A673 (cell line): ENCODE results near the gene GNG11. TPM values are rescaled to one million over a fixed set of nuclear protein-coding genes. Genes with fewer than 3 reads are reported as not detected.

Experiments used
- BruUV-seq: library from RNA; stranded (reverse); fragments of 400-500 nt; replicated peaks from 2 replicates; lab custom pipeline; 2021; lab: Mats Ljungman, UMichigan
- CTCF ChIA-PET: fragments of 300-600 bp; sonication (Branson Sonifier 250); formaldehyde crosslinking; loops from one replicate; lab custom pipeline; 2022; ENCODE audit warnings: antibody characterized with exemption; lab: Charles Lee
- POLR2A ChIA-PET: fragments of 300-600 bp; sonication (Branson Sonifier 250); formaldehyde crosslinking; loops from one replicate; lab custom pipeline; 2022; ENCODE audit warnings: antibody characterized with exemption; ENCODE audit not compliant: low non-redundant PET; lab: Charles Lee
- DNase-seq: peaks from one replicate; pipeline ENCODE4 v3.0.0-alpha.2; 2015; ENCODE audit warnings: low spot score
- H3K27ac ChIP-seq: fragments of 200-600 bp; sonication (generic); 2 replicates; pipeline ENCODE4 v1.5.1; 2016; ENCODE audit warnings: mixed run types, low read depth, mild to moderate bottlenecking, mixed read lengths, antibody characterized with exemption, low read length; ENCODE audit not compliant: poor library complexity, severe bottlenecking
- H3K27me3 ChIP-seq: fragments of 200-600 bp; sonication (generic); replicated peaks from 2 replicates; pipeline ENCODE4 v1.6.1; 2017; ENCODE audit warnings: mixed run types, low read depth, mild to moderate bottlenecking, mixed read lengths, antibody characterized with exemption, low read length; ENCODE audit not compliant: insufficient read depth, poor library complexity
- H3K36me3 ChIP-seq: fragments of 200-600 bp; sonication (generic); 2 replicates; pipeline ENCODE4 v1.6.1; 2016; ENCODE audit warnings: mixed run types, mild to moderate bottlenecking, mixed read lengths, antibody characterized with exemption, low read length; ENCODE audit not compliant: insufficient read depth, poor library complexity, severe bottlenecking
- H3K4me1 ChIP-seq: fragments of 200-600 bp; sonication (generic); 2 replicates; pipeline ENCODE4 v1.6.1; 2017; ENCODE audit warnings: mixed run types, mild to moderate bottlenecking, mixed read lengths, antibody characterized with exemption, low read length; ENCODE audit not compliant: insufficient read depth, poor library complexity, severe bottlenecking
- H3K4me3 ChIP-seq: fragments of 200-600 bp; sonication (generic); 2 replicates; pipeline ENCODE4 v1.5.1; 2016; ENCODE audit warnings: low read depth, mixed run types, mild to moderate bottlenecking, mixed read lengths, low read length; ENCODE audit not compliant: poor library complexity, severe bottlenecking
- H3K9me3 ChIP-seq: fragments of 200-600 bp; sonication (generic); 2 replicates; pipeline ENCODE4 v1.6.1; 2016; ENCODE audit warnings: mixed run types, low read depth, mild to moderate bottlenecking, mixed read lengths, antibody characterized with exemption, low read length; ENCODE audit not compliant: poor library complexity, severe bottlenecking
- EZH2 ChIP-seq: fragments of 200-600 bp; sonication (generic); IDR thresholded peaks from 2 replicates; pipeline ENCODE4 v1.6.1; 2017; ENCODE audit warnings: borderline replicate concordance, low read depth, mild to moderate bottlenecking, mixed read lengths, antibody characterized with exemption, low read length; ENCODE audit not compliant: poor library complexity, severe bottlenecking
- intact Hi-C: fragments of 100-400 bp; cut with micrococcal nuclease; formaldehyde crosslinking; loops from one replicate; pipeline ENCODE4 v1.10.0; 2022; ENCODE audit not compliant: unreplicated experiment
- total RNA-seq: library from RNA; stranded (reverse); gene quantifications from 2 replicates; pipeline ENCODE4 v1.2.3, GENCODE V29; 2021
- TF ChIP-seq, protein P1 (sequence below): fragments of 300-800, 200-600 bp; sonication (generic); conservative IDR thresholded peaks from 2 replicates; pipeline ENCODE4 v1.5.1; 2017; ENCODE audit warnings: low read depth, mild to moderate bottlenecking, antibody characterized with exemption, low read length, moderate library complexity, mixed read lengths

GNG11 gene
- total RNA-seq, 1 experiment from 2014 or later = 14.3 TPM

GRCh38 chr7:93883917-93884345 lies 37.6 kb upstream of the GNG11 start:
- H3K27me3 ChIP-seq = no peaks in the 10 kb centered on the region
- no peak overlapping the region for H3K27ac ChIP-seq
- TF ChIP-seq, protein P1, sequence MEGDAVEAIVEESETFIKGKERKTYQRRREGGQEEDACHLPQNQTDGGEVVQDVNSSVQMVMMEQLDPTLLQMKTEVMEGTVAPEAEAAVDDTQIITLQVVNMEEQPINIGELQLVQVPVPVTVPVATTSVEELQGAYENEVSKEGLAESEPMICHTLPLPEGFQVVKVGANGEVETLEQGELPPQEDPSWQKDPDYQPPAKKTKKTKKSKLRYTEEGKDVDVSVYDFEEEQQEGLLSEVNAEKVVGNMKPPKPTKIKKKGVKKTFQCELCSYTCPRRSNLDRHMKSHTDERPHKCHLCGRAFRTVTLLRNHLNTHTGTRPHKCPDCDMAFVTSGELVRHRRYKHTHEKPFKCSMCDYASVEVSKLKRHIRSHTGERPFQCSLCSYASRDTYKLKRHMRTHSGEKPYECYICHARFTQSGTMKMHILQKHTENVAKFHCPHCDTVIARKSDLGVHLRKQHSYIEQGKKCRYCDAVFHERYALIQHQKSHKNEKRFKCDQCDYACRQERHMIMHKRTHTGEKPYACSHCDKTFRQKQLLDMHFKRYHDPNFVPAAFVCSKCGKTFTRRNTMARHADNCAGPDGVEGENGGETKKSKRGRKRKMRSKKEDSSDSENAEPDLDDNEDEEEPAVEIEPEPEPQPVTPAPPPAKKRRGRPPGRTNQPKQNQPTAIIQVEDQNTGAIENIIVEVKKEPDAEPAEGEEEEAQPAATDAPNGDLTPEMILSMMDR = no peak
- no peak for TF ChIP-seq EZH2
- no peak overlapping the region for H3K4me3 ChIP-seq
- ChIA-PET CTCF (no interaction called here), POLR2A (no interaction called here)
- no peak for DNase-seq
- no peaks in the 10 kb centered on the region for H3K36me3 ChIP-seq
- peaks cover 7% of the 10 kb centered on the region for H3K9me3 ChIP-seq
- BruUV-seq = no TSS peak
- intact Hi-C loops = no loop called here
- no peaks in the 10 kb centered on the region for H3K4me1 ChIP-seq

DNA sequence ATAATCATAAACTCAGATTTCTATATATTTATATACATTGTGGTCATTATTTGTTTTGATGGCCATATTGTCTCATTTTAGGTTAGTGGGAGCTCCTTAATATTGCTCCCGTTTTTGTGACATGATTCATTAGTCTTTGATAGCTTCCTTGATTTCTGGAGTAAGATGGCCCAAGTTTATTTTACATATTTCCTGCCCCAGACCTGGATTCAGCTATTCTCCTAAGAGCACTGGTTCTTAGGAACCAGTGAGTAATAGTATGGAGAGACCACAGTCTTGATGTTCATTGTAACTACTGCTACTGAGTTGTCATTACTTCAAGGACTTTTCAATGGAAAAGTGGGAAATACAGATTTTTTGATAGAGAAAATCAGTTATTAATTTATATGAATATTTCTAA lies 37.0 kb upstream of the GNG11 start:
- no peak for DNase-seq
- H3K27me3 ChIP-seq = no peaks in the 10 kb centered on the region
- peaks cover 3% of the 10 kb centered on the region for H3K9me3 ChIP-seq
- H3K4me3 ChIP-seq = no peak overlapping the region
- H3K4me1 ChIP-seq = no peaks in the 10 kb centered on the region
- intact Hi-C loops = no loop called here
- no peaks in the 10 kb centered on the region for H3K36me3 ChIP-seq
- CTCF ChIA-PET = no interaction called here
- POLR2A ChIA-PET = no interaction called here
- no TSS peak for BruUV-seq
- no peak overlapping the region for H3K27ac ChIP-seq
- TF ChIP-seq, protein P1 = no peak
- no peak for TF ChIP-seq EZH2

GRCh38 chr7:93889261-93889660 lies 32.3 kb upstream of the GNG11 start:
- Histone ChIP-seq H3K36me3 (no peaks in the 10 kb centered on the region), H3K4me1 (no peaks in the 10 kb centered on the region), H3K4me3 (no peak overlapping the region), H3K27me3 (no peaks in the 10 kb centered on the region), H3K27ac (no peak overlapping the region), H3K9me3 (no peaks in the 10 kb centered on the region)
- POLR2A ChIA-PET = no interaction called here
- intact Hi-C loops = no loop called here
- no TSS peak for BruUV-seq
- TF ChIP-seq, protein P1 = no peak
- no peak for TF ChIP-seq EZH2
- CTCF ChIA-PET = no interaction called here
- DNase-seq = no peak
